Stimulated activated CD4-positive, alpha-beta T cell treated with anti-CD3 and anti-CD28 coated beads, TNF-alpha, amount 100 ng/mL, for 4 hours (primary cell): ENCODE results near the gene GALK2.
"Not testable (repeated sequence)": the region's sequence is repeated elsewhere in the genome, so short reads cannot be mapped to it uniquely, and the experiment has no call there.

Source experiments
- DNase-seq, 3 experiments: peaks; one replicate each; pipeline ENCODE4 v3.0.0-alpha.2; 2020; ENCODE audit warnings: low read depth in 3 of 3

GALK2 gene

DNA sequence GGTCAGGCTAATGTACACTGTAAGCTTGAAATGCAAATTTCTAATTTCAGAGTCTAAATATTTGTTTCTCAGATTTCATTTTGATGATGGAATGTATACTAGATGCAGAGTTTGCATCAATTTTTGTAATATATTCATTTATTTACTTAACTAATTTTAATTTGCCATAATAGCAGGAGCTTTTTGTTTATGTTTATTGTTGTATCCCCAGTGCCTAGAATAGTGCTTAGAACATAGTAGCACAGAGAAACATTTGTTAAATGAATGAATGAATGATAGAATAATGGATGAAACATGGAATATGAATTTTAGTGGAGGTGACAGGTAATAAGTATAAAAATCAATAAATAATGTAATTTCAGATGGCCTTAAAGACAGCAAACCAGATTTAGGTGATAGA is 5.2 kb upstream of the GALK2 start:
- no peak for DNase-seq

- DNase-seq, result no peak
Observed at GRCh38 chr15:49168016-49168415, 2.0 kb upstream of the GALK2 start.

DNA sequence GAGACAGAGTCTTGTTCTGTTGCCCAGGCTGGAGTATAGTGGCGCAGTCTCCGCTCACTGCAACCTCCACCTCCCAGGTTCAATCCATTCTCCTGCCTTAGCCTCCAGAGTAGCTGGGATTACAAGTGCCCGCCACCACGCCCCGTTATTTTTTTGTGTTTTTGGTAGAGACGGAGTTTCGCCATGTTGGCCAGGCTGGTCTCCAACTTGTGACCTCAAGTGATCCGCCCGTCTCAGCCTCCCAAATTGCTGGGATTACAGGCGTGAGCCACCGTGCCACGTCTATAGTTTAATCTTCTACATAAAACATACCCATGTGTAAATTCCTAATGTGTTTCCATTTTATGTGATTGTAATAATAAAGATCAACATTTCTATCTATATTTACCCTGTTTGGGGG is 1.7 kb downstream of the GALK2 start:
- DNase-seq, result no peak

DNA sequence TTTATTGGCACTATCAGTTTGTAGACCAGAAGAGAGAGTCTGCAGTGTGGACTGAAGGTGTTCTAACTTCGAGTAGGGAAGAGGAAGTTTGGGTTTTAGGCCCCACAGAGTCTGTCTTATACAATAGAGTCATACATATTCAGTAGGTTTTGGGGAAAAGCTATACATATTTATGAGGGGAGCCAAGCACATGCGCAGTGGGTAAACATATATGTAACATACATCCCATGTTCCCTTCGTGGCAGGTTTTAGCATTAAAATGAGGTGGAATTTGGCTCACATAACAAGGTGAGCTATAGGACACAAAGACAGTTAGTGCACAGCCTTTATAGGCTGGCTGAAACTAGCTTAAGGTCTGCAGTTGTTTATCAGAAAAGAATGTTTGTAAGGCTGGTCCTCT is 4.9 kb downstream of the GALK2 start:
- DNase-seq, result no peak

DNA sequence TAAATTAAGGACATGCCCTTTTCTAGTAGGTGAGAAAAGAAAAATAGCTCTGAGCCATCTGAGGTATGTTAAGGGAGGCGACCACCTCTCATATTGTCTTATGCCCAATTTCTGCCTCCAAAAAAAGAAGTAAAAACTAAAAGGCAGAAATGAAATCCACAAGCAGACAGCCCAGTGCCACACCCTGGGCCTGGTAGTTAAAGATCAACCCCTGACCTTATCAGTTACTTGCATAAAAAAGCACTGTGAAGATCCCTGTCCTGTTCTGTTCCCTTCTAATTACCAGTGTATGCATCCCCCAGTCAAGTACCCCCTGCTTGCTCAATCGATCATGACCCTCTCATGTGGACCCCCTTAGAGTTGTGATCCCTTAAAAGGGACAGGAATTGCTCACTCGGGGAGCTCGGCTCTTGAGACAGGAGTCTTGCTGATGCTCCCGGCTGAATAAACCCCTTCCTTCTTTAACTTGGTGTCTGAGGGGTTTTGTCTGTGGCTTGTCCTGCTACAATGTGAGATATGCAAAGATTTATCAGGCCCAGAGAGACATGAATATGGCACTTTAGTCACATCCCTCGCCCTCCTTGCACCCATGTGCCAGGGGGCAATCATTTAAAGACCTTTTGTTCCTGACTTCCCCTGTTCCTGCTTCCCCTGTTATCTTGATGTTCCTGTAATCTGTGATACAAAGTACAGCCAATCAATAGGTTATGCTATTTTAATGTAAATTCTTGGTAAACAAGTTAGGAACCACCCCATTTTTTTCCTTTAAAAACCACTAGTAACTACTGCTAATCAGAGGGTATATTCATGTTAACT is 5.7 kb downstream of the GALK2 start:
- not testable (repeated sequence) for DNase-seq

- DNase-seq, result no peak
Observed at GRCh38 chr15:49178497-49178896, 8.4 kb downstream of the GALK2 start.

- DNase-seq, result no peak
Observed at GRCh38 chr15:49179433-49180190, 9.6 kb downstream of the GALK2 start.

DNA sequence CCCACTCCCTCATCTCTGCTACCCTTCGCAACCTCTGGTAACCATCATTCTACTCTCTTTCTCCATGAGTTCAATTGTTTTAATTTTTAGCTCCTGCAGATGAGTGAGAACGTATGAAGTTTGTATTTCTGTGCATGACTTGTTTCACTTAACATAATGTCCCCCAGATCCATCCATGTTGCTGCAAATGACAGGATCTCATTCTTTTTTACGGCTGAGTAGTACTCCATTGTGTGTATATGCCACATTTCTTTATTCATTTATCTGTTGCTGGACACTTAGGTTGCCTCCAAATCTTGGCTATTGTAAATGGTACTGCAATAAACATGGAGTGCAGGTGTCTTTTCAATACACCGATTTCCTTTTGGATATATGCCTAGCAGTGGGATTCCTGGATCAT is 12.1 kb downstream of the GALK2 start:
- DNase-seq, result no peak

DNA sequence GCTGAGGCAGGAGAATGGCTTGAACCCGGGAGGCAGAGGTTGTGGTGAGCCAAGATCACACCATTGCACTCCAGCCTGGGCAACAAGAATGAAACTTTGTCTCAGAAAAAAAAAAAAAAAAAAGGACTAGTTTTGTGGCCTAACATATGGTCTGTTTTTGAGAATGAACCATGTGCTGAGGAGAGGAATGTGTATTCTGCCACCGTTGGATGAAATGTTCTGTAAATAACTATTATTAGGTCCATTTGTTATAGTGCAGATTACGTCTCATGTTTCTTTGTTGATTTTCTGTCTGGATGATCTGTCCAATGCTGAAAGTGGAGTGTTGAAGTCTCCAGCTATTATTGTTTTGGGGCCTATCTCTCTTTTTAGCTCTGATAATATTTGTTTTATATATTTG is 13.7 kb downstream of the GALK2 start:
- DNase-seq, result not testable (repeated sequence)

GRCh38 chr15:49185473-49185872 is 15.4 kb downstream of the GALK2 start:
- DNase-seq, result no peak

GRCh38 chr15:49187549-49188245 is 17.6 kb downstream of the GALK2 start:
- DNase-seq, result no peak

- DNase-seq, result no peak
Observed at GRCh38 chr15:49188933-49189332, 18.9 kb downstream of the GALK2 start.

GRCh38 chr15:49189631-49190030 is 19.6 kb downstream of the GALK2 start:
- DNase-seq, result no peak

GRCh38 chr15:49190586-49190985 is 20.5 kb downstream of the GALK2 start:
- DNase-seq, result no peak

- DNase-seq, result no peak
Observed at GRCh38 chr15:49191892-49192291, 21.8 kb downstream of the GALK2 start.

GRCh38 chr15:49196856-49197255 is 26.8 kb downstream of the GALK2 start:
- no peak for DNase-seq

GRCh38 chr15:49199666-49200065 is 29.6 kb downstream of the GALK2 start:
- DNase-seq, result no peak

- no peak for DNase-seq
Observed at GRCh38 chr15:49200347-49200746, 30.3 kb downstream of the GALK2 start.

GRCh38 chr15:49208102-49208501 is 38.1 kb downstream of the GALK2 start:
- not testable (repeated sequence) for DNase-seq

- DNase-seq, result no peak
Observed at GRCh38 chr15:49212897-49213296, 42.9 kb downstream of the GALK2 start.

DNA sequence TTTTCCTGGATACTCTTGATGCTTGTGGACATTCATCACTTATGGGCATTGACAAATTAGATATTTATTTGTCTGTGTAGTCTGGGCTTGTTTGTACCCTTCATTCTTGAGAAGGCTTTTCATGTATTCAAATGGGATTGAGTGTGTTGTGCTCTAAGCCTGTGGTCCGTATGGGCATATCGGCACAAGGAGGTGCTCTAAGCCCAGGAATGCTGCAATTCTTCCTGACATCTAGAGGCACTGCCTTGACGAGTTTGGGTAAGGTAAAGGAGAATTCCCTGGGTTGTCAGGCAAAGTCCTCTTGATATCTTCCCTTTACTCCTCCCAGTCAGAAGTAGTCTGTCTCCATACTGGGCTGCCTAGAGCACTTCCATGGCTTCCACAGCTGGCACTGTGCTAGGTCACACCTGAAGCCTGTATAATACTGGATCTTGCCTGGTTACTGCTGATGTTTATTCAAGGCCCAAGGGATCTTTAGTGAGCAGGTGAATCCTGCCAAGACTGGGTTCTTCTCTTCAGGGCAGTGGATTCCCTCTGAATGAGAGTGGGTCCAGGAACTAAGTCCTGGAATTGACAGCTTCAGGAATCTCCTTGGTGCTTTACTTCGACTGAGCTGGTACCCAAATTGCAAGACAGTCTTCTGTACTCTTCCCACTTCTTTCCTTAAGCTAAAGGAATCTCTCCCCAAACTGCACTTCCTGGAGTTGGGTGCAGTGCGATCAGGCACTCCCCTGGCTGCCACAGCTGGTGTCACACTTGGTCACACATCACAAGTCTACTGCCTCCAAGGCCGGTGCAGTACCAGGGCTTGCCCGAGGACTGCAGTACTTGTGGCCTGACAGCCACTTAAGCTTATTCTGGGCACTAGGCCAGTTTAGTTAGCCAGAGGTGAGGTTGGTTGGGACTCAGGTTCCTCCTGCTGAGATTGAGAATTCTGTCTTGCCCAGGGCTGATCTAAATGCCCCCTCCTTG is 46.0 kb downstream of the GALK2 start:
- DNase-seq, result no peak
